ENCODE results near the gene KRTAP9-4.
"Not testable (repeated sequence)": the region's sequence is repeated elsewhere in the genome, so short reads cannot be mapped to it uniquely, and the experiment has no call there.

The KRTAP9-4 gene

GRCh38 chr17:41265078-41265477 is 15.6 kb downstream of the KRTAP9-4 start, which contains the start of gene KRTAP9-6:
TSS of gene KRTAP9-6 (plus strand) at chr17:41265378. CDS start at chr17:41265378, 0 bp downstream.
- DNase-seq: no peak

- DNase-seq: no peak
Observed at GRCh38 chr17:41267711-41268110, 18.2 kb downstream of the KRTAP9-4 start.

- DNase-seq: not testable (repeated sequence)
Observed at GRCh38 chr17:41271323-41271722, 21.8 kb downstream of the KRTAP9-4 start.

GRCh38 chr17:41271858-41272257 is 22.4 kb downstream of the KRTAP9-4 start:
- no peak for DNase-seq

GRCh38 chr17:41275648-41276190 is 26.2 kb downstream of the KRTAP9-4 start, which contains the start of gene KRTAP9-7:
TSS of gene KRTAP9-7 (plus strand) at chr17:41275698. CDS start at chr17:41275698, 0 bp downstream.
- DNase-seq: not testable (repeated sequence)

- DNase-seq: peak; percentile 20
Observed at GRCh38 chr17:41278176-41278955, 28.9 kb downstream of the KRTAP9-4 start.

- DNase-seq: peak; percentile 95
Observed at GRCh38 chr17:41284043-41284442, 34.6 kb downstream of the KRTAP9-4 start.

GRCh38 chr17:41284546-41284945 is 35.1 kb downstream of the KRTAP9-4 start:
- DNase-seq: peak; percentile 21

GRCh38 chr17:41287050-41287449 is 37.6 kb downstream of the KRTAP9-4 start:
- DNase-seq: no peak

GRCh38 chr17:41294016-41294415 is 44.5 kb downstream of the KRTAP9-4 start:
- DNase-seq: peak; percentile 71

GRCh38 chr17:41296846-41297245 is 47.4 kb downstream of the KRTAP9-4 start:
- DNase-seq: no peak

- DNase-seq: no peak
Observed at GRCh38 chr17:41298458-41299135, 49.1 kb downstream of the KRTAP9-4 start.
